Cortex of kidney (tissue), 1 donor: ENCODE data around the gene ZBTB48.
"Not testable (repeated sequence)": the region's sequence is repeated elsewhere in the genome, so short reads cannot be mapped to it uniquely, and the experiment has no call there.

ENCODE experiments used
- DNase-seq: peaks from one replicate; lab custom pipeline; 2025; lab: John Stamatoyannopoulos, UW

ZBTB48 gene

DNA sequence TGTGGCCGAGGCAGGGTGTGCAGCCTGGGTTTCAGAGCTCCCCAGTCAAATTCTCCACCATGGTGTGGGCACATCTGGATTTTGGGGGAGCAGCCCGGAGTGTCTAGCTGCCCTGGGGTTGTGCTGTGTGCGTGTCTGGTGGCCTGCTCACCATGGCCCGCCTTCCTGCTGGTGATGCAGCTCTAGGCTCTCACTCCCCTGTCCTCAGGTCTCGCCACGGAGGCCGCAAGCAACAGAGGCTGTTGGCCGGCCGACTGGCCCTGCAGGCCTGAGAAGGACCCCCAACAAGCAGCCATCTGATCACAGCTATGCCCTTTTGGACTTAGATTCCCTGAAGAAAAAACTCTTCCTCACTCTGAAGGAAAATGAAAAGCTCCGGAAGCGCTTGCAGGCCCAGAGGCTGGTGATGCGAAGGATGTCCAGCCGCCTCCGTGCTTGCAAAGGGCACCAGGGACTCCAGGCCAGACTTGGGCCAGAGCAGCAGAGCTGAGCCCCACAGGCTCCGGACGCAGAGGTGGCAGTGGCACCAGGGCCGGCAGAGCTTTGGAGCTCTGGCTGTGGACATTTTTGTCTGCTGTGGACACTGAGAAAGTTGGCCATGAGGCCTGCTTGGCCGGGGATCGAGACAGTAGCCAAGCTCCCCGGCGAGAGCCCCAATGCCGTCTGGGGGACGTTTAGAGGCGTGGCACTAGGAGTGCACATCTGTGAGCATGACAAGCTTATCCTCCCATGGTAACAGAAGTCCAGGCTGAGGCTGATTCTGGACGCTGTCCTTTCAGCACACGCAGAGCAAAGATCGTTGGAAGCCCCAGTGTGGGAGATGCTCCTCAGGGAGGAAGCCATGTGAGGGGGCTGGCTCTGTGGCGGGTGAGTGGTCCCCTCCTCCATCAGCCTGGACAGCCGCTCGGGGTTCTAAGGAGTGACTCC is 53.1 kb downstream of the ZBTB48 start:
- no peak for DNase-seq

DNA sequence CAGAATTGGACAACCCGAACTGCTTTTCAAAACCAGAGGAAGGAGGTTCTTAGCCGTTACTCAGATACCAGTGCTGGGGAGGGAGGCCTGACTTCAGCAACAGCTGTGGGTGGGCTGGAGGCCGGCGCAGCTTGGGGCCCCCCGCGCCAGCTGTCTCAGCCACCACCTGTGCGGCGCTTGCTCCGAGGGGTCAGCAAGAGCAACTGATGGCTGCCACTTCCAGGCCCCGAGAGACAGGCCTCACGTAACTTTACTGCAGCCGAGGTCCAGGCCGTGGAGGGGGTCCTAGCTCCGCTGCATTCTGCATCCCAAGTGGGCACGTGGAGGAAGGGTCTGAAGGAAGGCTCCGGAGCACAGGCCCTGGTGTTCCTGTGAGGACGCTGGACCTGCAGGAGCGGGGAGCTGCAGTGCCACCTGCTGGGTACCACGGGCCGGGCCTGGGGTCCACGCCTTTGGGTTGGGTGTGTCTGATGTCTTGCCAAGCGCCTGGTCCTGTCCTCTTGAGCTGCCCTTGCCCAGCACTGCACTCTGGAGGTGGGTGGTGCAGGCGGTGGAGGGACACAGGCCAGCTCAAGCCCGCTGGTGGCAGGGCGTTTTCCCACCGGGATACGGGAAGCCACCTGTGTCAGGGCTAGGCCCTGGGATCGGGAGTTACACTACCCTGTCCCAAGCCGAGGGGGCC is 54.7 kb downstream of the ZBTB48 start:
- DNase-seq = no peak

DNA sequence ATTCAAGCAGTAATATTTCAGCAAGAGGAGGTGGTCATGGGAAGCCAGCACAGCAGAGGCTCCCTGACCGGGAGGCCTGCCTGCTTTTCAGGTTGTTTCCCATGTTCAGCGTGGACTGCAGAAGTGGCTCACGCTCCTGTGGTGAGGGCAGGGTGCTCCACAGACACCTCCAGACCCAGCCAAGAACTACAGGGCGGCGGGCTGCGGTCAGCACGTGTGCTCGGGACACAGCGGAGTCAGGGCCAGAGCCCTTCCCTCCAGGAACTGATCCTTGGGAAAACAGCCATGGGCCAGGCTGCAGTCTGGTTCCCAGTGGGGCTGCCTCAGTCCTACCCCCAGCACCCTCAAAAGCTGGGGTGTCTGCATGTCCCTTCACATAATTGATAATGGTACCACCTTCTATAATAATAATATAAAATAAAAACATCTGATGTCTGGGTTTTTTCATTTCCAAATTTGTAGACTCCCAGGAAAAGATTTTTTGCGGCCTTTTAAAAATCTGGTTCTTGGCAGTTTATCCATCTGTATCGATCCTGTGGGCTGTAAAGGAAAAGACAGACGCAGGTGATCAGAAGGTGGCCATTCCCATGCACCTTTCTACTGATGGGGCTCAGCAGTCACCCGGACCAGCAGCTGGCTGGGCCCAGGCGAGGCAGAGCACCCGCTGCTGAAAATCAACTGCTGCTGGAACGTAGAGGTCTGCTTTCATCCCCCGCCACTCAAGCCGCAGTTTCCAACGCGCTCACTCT is 55.5 kb downstream of the ZBTB48 start:
- no peak for DNase-seq

DNA sequence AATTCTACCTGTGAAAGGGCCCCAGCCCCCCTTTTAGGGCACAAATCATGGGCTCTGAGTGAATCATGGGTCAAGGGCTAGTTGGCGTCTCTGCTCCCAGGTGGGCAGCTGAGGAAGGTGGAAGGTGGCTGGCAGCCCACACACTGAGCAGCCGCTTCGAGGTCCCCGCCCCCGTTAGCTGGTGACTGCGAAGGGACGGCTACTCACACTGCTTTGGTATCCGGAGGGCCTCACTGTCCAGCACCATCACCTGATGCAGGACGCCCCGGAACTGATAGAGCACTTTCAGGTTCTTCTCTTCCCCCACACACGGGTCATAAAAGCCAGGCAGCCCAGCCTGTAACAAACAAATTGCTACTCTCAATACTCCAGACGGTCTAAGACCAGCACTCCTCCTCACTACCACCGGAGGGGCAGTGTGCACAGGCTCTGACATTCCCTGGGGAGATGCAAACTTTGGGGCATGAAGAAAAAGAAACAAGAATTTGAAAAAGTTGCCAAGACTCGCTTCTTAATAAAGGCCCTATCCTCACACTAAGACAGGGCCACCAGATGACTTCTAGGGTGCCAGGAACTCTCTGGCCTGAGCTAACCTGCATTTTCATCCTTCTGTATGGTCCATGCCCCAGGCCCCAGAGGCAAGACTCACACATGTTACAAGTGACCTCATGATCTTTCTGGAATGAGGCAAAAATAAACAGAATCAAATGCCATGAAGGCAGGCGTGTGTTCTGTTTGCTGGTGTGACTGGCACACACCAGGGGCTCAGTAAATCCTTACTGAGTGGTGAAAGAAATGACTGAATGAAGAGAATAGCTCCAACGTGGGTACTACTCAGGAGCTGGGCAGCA is 56.3 kb downstream of the ZBTB48 start:
- DNase-seq = no peak

DNA sequence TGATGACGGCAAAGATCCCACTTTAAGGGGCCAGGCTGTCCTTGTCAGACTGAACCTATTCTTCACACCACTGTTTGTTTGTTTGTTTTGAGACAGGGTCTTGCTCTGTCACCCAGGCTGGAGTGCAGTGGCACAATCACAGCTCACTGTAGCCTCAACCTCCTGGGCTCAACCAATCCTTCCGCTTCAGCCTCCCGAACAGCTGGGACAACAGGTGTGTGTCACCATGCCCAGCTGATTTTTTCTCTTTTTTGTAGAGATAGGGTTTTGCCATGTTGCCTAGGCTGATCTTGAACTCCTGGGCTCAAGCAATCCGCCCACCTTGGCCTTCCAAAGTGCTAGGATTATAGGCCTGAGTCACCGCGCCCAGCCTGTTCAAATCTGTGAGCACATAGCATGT is 57.0 kb downstream of the ZBTB48 start:
- DNase-seq = not testable (repeated sequence)

DNA sequence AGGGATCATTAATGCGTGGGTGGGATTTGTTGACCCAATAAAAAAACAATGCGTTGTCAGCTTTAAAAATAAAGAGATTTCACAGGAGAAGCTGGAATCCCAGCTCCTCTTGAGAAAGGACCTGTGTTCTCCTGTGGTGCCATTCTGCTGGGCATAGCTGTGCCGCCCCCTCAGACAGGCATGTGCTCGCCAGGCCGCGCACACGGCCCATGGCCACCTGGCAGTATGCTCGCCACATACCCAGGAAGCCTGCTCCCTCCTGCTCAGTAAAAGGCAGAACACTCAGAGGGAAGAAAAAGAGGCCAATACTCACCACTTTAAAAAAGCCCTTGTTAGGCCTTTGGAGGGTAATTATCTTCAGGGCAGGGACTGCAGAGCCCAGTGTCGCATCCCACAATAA is 58.0 kb downstream of the ZBTB48 start:
- DNase-seq = no peak

DNA sequence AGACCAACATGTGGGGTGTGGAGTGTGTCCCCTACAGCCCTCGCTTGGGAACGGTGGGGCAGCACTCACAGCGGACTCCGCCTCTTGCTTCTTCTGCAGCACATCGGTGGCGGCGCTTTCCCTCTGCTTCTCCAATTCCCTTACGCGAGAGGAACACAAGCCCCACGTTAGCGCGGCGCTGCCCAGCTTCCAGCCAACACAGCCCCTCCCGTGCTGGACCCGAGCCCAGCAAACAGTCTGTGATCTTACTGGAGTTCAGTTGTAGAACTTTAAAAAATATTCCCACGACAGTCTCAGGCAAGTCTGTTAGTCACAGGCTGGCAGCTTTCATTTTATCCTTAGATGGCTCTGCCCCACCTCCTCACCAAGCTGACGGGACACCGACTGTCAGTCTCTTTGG is 58.4 kb downstream of the ZBTB48 start:
- no peak for DNase-seq
